GM19467 (cell line): Measurements from ENCODE around the gene BPIFA3.
"Not testable (repeated sequence)": the region's sequence is repeated elsewhere in the genome, so short reads cannot be mapped to it uniquely, and the experiment has no call there.

Experiments used
- ATAC-seq: cut with Tn5 transposase; IDR thresholded peaks from one replicate; pipeline ENCODE4 v1.9.1; 2021; ENCODE audit warnings: mild to moderate bottlenecking, moderate library complexity; ENCODE audit not compliant: unreplicated experiment

The BPIFA3 gene

GRCh38 chr20:33217052-33217451, at the start of gene BPIFA3:
BPIFA3 (plus strand) TSS chr20:33217352; CDS start chr20:33217537, 185 bp downstream.
- ATAC-seq, result no peak

- no peak for ATAC-seq
These were observed 49.3 kb upstream of the BPIFA3 start, which contains the start of gene BPIFA2 for GRCh38 chr20:33167859-33168258. BPIFA2 (plus strand) TSS chr20:33168159; CDS start chr20:33169146, 987 bp downstream.

GRCh38 chr20:33169176-33169794, 47.9 kb upstream of the BPIFA3 start:
- ATAC-seq, result no peak

GRCh38 chr20:33172781-33173180, 44.4 kb upstream of the BPIFA3 start:
- ATAC-seq, result no peak

GRCh38 chr20:33175123-33175522, 42.0 kb upstream of the BPIFA3 start:
- no peak for ATAC-seq

GRCh38 chr20:33176101-33176500, 41.1 kb upstream of the BPIFA3 start:
- ATAC-seq, result no peak

GRCh38 chr20:33177866-33178265, 39.3 kb upstream of the BPIFA3 start:
- ATAC-seq, result no peak

GRCh38 chr20:33178726-33179125, 38.4 kb upstream of the BPIFA3 start:
- ATAC-seq, result no peak

GRCh38 chr20:33180169-33180568, 37.0 kb upstream of the BPIFA3 start:
- ATAC-seq, result no peak

- ATAC-seq, result no peak
These were observed 35.6 kb upstream of the BPIFA3 start for GRCh38 chr20:33181482-33182093.

GRCh38 chr20:33183312-33183711, 33.8 kb upstream of the BPIFA3 start:
- ATAC-seq, result no peak

- ATAC-seq, result not testable (repeated sequence)
These were observed 32.0 kb upstream of the BPIFA3 start for GRCh38 chr20:33185031-33185590.

- ATAC-seq, result no peak
These were observed 29.7 kb upstream of the BPIFA3 start for GRCh38 chr20:33187491-33187890.

- no peak for ATAC-seq
These were observed 28.7 kb upstream of the BPIFA3 start for GRCh38 chr20:33188421-33188820.

GRCh38 chr20:33191484-33191883, 25.7 kb upstream of the BPIFA3 start:
- no peak for ATAC-seq

- no peak for ATAC-seq
These were observed 25.2 kb upstream of the BPIFA3 start for GRCh38 chr20:33191955-33192354.

- no peak for ATAC-seq
These were observed 24.1 kb upstream of the BPIFA3 start for GRCh38 chr20:33192912-33193501.

GRCh38 chr20:33199026-33199425, 18.1 kb upstream of the BPIFA3 start:
- no peak for ATAC-seq

- ATAC-seq, result no peak
These were observed 14.7 kb upstream of the BPIFA3 start for GRCh38 chr20:33202451-33202850.

- no peak for ATAC-seq
These were observed 13.7 kb upstream of the BPIFA3 start for GRCh38 chr20:33203444-33203843.

GRCh38 chr20:33209789-33210188, 7.4 kb upstream of the BPIFA3 start:
- no peak for ATAC-seq

- no peak for ATAC-seq
These were observed 6.8 kb upstream of the BPIFA3 start for GRCh38 chr20:33210371-33210770.
